Measurements from ENCODE around the gene RCAN2. TPM values are rescaled to one million over a fixed set of nuclear protein-coding genes. Genes with fewer than 3 reads are reported as not detected.

The RCAN2 gene
- total RNA-seq, 1 donor from 2014 or later = 1.4 TPM

GRCh38 chr6:46262928-46263706 is 228.1 kb downstream of the RCAN2 start:
- DNase-seq (ENCODE audit: low read depth) = no peak

- no peak for DNase-seq (ENCODE audit: low read depth)
These were observed 233.0 kb downstream of the RCAN2 start for GRCh38 chr6:46258249-46258648.

- DNase-seq (ENCODE audit: low read depth) = no peak
These were observed 235.7 kb downstream of the RCAN2 start for GRCh38 chr6:46255528-46255927.

- no peak for DNase-seq (ENCODE audit: low read depth)
These were observed 236.3 kb downstream of the RCAN2 start for GRCh38 chr6:46254946-46255345.

GRCh38 chr6:46254331-46254730 is 236.9 kb downstream of the RCAN2 start:
- no peak for DNase-seq (ENCODE audit: low read depth)

GRCh38 chr6:46251583-46252339 is 239.5 kb downstream of the RCAN2 start:
- DNase-seq (ENCODE audit: low read depth) = peak; percentile 22

GRCh38 chr6:46248143-46248542 is 243.1 kb downstream of the RCAN2 start:
- no peak for DNase-seq (ENCODE audit: low read depth)

- no peak for DNase-seq (ENCODE audit: low read depth)
These were observed 244.5 kb downstream of the RCAN2 start for GRCh38 chr6:46246727-46247126.

GRCh38 chr6:46246081-46246480 is 245.2 kb downstream of the RCAN2 start:
- no peak for DNase-seq (ENCODE audit: low read depth)

GRCh38 chr6:46244670-46245069 is 246.6 kb downstream of the RCAN2 start:
- no peak for DNase-seq (ENCODE audit: low read depth)

- DNase-seq (ENCODE audit: low read depth) = no peak
These were observed 247.5 kb downstream of the RCAN2 start for GRCh38 chr6:46243754-46244153.

- DNase-seq (ENCODE audit: low read depth) = no peak
These were observed 248.3 kb downstream of the RCAN2 start for GRCh38 chr6:46242921-46243320.

GRCh38 chr6:46240866-46241565 is 250.2 kb downstream of the RCAN2 start:
- DNase-seq (ENCODE audit: low read depth) = no peak

- no peak for DNase-seq (ENCODE audit: low read depth)
These were observed 254.5 kb downstream of the RCAN2 start for GRCh38 chr6:46236752-46237151.

- peak; percentile 26 for DNase-seq (ENCODE audit: low read depth)
These were observed 256.0 kb downstream of the RCAN2 start for GRCh38 chr6:46235242-46235641.

GRCh38 chr6:46234700-46235099 is 256.5 kb downstream of the RCAN2 start:
- DNase-seq (ENCODE audit: low read depth) = peak; percentile 16

- DNase-seq (ENCODE audit: low read depth) = peak; percentile 77
These were observed 257.1 kb downstream of the RCAN2 start for GRCh38 chr6:46234156-46234556.

GRCh38 chr6:46233129-46233528 is 258.1 kb downstream of the RCAN2 start:
- no peak for DNase-seq (ENCODE audit: low read depth)

- no peak for DNase-seq (ENCODE audit: low read depth)
These were observed 269.0 kb downstream of the RCAN2 start for GRCh38 chr6:46222286-46222685.

GRCh38 chr6:46221222-46221793 is 269.9 kb downstream of the RCAN2 start:
- DNase-seq (ENCODE audit: low read depth) = peak; percentile 61

- no peak for DNase-seq (ENCODE audit: low read depth)
These were observed 270.7 kb downstream of the RCAN2 start for GRCh38 chr6:46220352-46221221.

Data from myocyte (in vitro differentiated cells).